Kidney (tissue), 14 donors: ENCODE data around the gene ADGRF5. TPM values are rescaled to one million over a fixed set of nuclear protein-coding genes. Genes with fewer than 3 reads are reported as not detected.

Experiments
- DNase-seq, 5 donors: peaks; one replicate each; pipeline ENCODE4 v3.0.0-alpha.2; 2013 to 2020
- FAIRE-seq: peaks from 2 replicates; lab custom pipeline; 2012; peaks lifted over from hg19 to GRCh38; lab: Jason Lieb, UNC
- H3K27ac ChIP-seq, 2 donors: one replicate each; pipeline ENCODE4 v1.7.0; 2013; ENCODE audit warnings: low read depth in 2 of 2, low read length in 2 of 2, inconsistent platforms in 1 of 2
- H3K27me3 ChIP-seq: one replicate; pipeline ENCODE4 v1.7.1; 2013; ENCODE audit warnings: low read length, inconsistent platforms; ENCODE audit not compliant: control insufficient read depth, insufficient read depth
- H3K36me3 ChIP-seq, 3 donors: one replicate each; pipeline versions ENCODE4 v1.7.0 to v1.7.1; 2013; ENCODE audit warnings: low read length in 3 of 3, control low read depth in 1 of 3, inconsistent platforms in 1 of 3; ENCODE audit not compliant: insufficient read depth in 3 of 3, control insufficient read depth in 2 of 3
- H3K4me1 ChIP-seq, 3 donors: one replicate each; pipeline versions ENCODE4 v1.7.0 to v1.7.1; 2013; ENCODE audit warnings: low read length in 3 of 3, inconsistent platforms in 1 of 3, low read depth in 1 of 3; ENCODE audit not compliant: control insufficient read depth in 2 of 3, insufficient read depth in 2 of 3
- H3K4me3 ChIP-seq, 3 donors: one replicate each; pipeline versions ENCODE4 v1.7.0 to v1.8.1; 2013; ENCODE audit warnings: low read length in 3 of 3, control low read depth in 1 of 3, inconsistent platforms in 1 of 3
- H3K9ac ChIP-seq, 3 donors: one replicate each; pipeline versions ENCODE4 v1.7.0 to v1.7.1; 2013; ENCODE audit warnings: low read length in 3 of 3, control low read depth in 1 of 3, inconsistent platforms in 1 of 3
- H3K9me3 ChIP-seq, 3 donors: one replicate each; pipeline versions ENCODE4 v1.7.0 to v1.7.1; 2013; ENCODE audit warnings: low read length in 3 of 3, control low read depth in 1 of 3, inconsistent platforms in 1 of 3; ENCODE audit not compliant: control insufficient read depth in 2 of 3, insufficient read depth in 1 of 3
- intact Hi-C: fragments of 100-400 bp; cut with DNase I; formaldehyde crosslinking; loops from one replicate; pipeline ENCODE4 v1.11.1; 2022
- polyA plus RNA-seq: library from polyadenylated mRNA; stranded (reverse); fragments of 350-450 nt; fragmentation: Illumina TruSeq; extraction: RNeasy Lipid Tissue Mini Kit (QIAGEN cat#74804); gene quantifications from one replicate; pipeline ENCODE4 v1.2.3, GENCODE V29; 2014; ENCODE audit warnings: low read depth, low replicate concordance; ENCODE audit not compliant: insufficient read depth
- total RNA-seq: library from RNA; stranded (reverse); fragmentation: NEBNext Ultra II Directional; extraction: Animal tissue kit (Norgen Biotek cat#: 25700); gene quantifications from one replicate; pipeline ENCODE4 v1.2.1, GENCODE V29; 2021
- TF ChIP-seq, protein P1 (sequence below): IDR thresholded peaks from 3 replicates; pipeline ENCODE4 v1.5.1; 2012; ENCODE audit warnings: mild to moderate bottlenecking, moderate library complexity, borderline replicate concordance; ENCODE audit not compliant: insufficient read depth; ENCODE audit errors: extremely low read depth
- donor health status: control.
- donor health status: control.
- donor health status: control.
- donor health status: control.
- donor health status: control.
- donor health status: DM: yes; HTN: yes; CAD: no.
- donor health status: Normal renal cell carcinoma (clear cell type).

ADGRF5 gene
- total and polyA plus RNA-seq, 2 donors from 2014 or later, result 44.1 to 51.7 TPM

DNA sequence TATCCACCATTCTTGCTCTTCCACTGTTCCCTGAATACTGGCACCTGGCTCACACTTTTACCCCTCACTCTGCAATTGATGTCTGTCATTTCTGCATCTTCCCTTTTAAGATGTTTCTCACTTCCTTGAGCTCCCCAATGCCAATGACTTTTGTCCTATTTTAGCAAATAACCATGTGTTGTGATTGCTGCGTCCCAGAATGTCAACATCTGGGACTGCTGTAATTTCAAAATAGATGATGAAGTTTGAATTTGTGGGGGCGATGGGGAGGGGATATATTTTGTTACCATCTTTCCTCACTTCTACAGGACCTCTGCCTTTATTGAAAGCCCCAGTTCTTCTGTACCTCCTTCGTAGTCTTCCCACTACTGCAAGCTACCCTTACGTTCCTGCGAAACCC is 40.0 kb upstream of the ADGRF5 start:
- no peaks in the 10 kb centered on the region for H3K9me3 ChIP-seq
- H3K27me3 ChIP-seq, result no peaks in the 10 kb centered on the region
- intact Hi-C loops, result no loop called here
- no peak overlapping the region for H3K9ac ChIP-seq
- H3K4me3 ChIP-seq, result no peak overlapping the region
- H3K27ac ChIP-seq, result no peak overlapping the region
- H3K36me3 ChIP-seq, result no peaks in the 10 kb centered on the region
- FAIRE-seq, result no peak
- TF ChIP-seq, protein P1, sequence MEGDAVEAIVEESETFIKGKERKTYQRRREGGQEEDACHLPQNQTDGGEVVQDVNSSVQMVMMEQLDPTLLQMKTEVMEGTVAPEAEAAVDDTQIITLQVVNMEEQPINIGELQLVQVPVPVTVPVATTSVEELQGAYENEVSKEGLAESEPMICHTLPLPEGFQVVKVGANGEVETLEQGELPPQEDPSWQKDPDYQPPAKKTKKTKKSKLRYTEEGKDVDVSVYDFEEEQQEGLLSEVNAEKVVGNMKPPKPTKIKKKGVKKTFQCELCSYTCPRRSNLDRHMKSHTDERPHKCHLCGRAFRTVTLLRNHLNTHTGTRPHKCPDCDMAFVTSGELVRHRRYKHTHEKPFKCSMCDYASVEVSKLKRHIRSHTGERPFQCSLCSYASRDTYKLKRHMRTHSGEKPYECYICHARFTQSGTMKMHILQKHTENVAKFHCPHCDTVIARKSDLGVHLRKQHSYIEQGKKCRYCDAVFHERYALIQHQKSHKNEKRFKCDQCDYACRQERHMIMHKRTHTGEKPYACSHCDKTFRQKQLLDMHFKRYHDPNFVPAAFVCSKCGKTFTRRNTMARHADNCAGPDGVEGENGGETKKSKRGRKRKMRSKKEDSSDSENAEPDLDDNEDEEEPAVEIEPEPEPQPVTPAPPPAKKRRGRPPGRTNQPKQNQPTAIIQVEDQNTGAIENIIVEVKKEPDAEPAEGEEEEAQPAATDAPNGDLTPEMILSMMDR, result no peak
- no peaks in the 10 kb centered on the region for H3K4me1 ChIP-seq
- DNase-seq, result no peak

DNA sequence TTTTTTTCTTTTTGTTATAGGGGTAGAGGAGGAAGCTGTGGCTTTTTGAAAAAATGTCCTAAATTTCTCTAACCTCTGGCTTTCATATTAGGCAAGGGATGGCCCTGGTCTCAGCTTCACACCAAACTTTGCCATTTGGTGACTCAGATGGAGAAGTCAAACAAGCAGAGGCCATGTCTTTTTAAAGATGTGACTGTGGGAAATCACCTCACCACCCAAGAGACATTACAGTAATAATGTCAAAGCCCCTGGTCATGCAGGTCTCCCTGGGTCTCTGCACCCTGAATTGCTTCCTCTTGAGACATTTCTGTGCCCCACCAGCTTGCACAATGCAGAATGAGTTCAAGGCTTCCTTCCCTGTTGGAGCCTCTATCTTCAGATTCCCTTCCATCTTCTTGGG is 39.5 kb upstream of the ADGRF5 start:
- intact Hi-C loops, result no loop called here
- H3K27me3 ChIP-seq, result no peaks in the 10 kb centered on the region
- no peak overlapping the region for H3K9ac ChIP-seq
- DNase-seq, result no peak
- no peaks in the 10 kb centered on the region for H3K4me1 ChIP-seq
- no peaks in the 10 kb centered on the region for H3K9me3 ChIP-seq
- FAIRE-seq, result no peak
- H3K27ac ChIP-seq, result no peak overlapping the region
- no peak overlapping the region for H3K4me3 ChIP-seq
- no peaks in the 10 kb centered on the region for H3K36me3 ChIP-seq
- TF ChIP-seq, protein P1, result no peak

DNA sequence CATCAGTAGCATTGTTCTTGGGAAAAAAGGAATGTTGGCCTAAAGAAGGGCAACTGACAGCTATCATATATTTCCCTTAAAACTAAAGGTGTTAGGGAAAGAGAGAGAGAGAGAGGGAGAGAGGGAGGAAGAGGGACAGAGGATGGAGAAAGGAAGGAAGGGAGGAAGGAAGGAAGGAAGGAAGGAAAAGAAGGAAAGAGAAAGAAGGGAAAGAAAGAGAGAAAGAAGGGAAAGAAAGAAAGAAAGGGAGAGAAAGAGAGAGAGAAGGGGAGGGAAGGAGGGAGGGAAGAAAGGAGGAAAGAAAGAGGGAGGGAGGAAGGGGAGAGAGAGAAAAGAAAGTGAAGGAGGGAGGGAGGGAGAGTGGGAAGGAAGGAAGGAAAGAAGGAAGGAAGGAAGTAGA is 37.7 kb upstream of the ADGRF5 start:
- Histone ChIP-seq H3K9ac (no peak overlapping the region), H3K36me3 (no peaks in the 10 kb centered on the region), H3K27me3 (no peaks in the 10 kb centered on the region), H3K9me3 (no peaks in the 10 kb centered on the region), H3K27ac (no peak overlapping the region), H3K4me1 (peaks cover 0 to 3% (median 0%) of the 10 kb centered on the region in 3 donors), H3K4me3 (no peak overlapping the region)
- DNase-seq (no peak), FAIRE-seq (no peak)
- intact Hi-C loops, result no loop called here
- TF ChIP-seq, protein P1, result no peak

DNA sequence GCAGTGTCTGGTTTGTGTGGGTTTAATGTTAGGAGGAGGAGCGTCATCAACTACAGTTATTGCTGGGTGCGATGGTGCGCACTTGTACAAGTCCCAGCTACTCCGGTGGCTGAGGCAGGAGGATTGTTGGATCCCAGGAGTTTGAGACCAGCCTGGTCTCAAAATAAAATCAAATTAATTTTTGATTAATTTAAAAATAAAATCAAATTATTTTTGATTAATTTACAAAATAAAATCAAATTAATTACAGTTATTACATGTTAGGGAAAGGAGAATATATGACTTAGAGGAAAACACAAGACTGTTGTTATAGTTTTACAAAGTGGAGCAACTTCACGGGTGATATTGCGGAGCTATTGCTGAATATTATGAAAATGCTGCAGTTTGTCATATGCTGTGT is 34.7 kb upstream of the ADGRF5 start:
- Histone ChIP-seq H3K4me3 (no peak overlapping the region), H3K27me3 (no peaks in the 10 kb centered on the region), H3K9ac (no peak overlapping the region), H3K9me3 (no peaks in the 10 kb centered on the region), H3K27ac (no peak overlapping the region), H3K36me3 (no peaks in the 10 kb centered on the region), H3K4me1 (peaks cover 0 to 3% (median 0%) of the 10 kb centered on the region in 3 donors)
- FAIRE-seq, result no peak
- intact Hi-C loops, result no loop called here
- TF ChIP-seq, protein P1, result no peak
- DNase-seq, result no peak
